GM18870 (cell line): ENCODE measurements around the gene WASHC4.
"Not testable (repeated sequence)": the region's sequence is repeated elsewhere in the genome, so short reads cannot be mapped to it uniquely, and the experiment has no call there.

Source experiments
- ATAC-seq: cut with Tn5 transposase; IDR thresholded peaks from one replicate; pipeline ENCODE4 v1.9.1; 2021; ENCODE audit warnings: moderate library complexity; ENCODE audit not compliant: unreplicated experiment

WASHC4 gene

GRCh38 chr12:105091476-105092206 is 15.9 kb upstream of the WASHC4 start:
- ATAC-seq = no peak

- no peak for ATAC-seq
Observed at GRCh38 chr12:105092336-105092735, 15.2 kb upstream of the WASHC4 start.

DNA sequence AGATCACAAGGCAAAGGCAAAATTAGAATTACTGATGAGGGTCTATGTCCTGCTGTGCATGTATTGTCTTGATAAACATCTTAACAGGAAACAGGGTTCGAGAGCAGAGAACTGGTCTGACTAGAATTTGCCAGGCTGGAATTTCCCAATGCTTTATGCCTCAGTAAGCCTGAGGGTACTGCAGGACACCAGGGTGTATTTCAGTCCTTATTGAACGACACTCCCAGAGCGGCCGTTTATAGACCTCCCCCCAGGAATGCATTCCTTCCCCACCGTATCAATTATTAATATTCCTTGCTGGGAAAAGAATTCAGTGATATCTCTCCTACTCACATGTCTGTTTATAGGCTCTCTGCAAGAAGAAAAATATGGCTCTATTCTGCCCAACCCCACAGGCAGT is 12.2 kb upstream of the WASHC4 start:
- ATAC-seq = not testable (repeated sequence)

DNA sequence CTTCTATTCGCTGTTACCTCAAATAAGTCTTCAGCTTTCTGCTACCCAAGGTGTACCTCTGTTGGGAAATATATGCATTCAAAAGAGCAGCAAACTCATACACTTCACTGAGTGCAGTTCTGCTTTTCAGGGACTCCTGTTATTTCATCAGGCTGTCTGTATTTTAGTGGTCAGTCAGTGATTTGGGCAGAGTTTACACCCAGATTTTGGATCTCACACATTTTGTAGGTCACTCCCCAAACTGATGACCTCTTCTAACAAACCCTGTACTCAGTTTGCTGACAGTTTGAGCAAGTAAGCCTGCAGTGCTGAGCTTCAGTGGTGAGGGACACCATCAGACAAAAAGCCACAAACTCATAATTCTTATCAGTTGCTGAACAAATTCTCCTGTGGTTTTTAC is 8.2 kb upstream of the WASHC4 start:
- ATAC-seq = no peak

DNA sequence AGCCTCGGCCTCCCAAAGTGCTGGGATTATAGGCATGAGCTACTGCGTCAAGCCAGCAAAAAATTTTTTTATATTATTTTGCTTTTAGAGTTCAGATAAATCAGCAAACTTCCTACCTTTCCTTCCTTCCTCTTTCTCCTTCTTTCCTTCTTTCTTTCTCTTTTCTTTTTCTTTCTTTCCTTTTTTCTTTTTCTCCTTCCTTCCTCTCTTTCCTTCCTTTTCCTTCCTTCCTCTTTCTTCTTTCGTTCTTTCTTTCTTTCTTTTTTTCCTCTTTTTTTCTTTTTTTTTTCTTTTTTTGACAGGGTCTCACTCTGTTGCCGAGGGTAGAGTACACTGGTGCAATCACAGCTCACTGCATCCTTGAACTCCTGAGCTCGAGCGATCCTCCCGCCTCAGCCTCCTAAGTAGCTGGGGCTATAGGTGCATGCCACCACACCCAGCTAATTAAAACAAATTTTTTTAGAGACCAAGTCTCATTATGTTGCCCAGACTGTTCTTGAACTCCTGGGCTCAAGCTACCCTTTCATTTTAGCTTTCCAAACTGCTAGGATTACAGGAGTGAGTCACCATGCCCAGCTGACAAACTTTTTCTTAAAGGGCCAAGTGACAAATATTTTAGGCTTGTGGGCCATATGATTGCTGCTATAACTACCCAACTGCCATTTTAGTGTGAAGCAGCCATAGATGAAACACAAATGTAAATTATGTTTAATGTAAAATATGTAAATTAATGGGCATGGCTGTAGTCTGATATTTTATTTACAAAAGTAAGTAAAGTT is 7.1 kb upstream of the WASHC4 start:
- ATAC-seq = no peak

DNA sequence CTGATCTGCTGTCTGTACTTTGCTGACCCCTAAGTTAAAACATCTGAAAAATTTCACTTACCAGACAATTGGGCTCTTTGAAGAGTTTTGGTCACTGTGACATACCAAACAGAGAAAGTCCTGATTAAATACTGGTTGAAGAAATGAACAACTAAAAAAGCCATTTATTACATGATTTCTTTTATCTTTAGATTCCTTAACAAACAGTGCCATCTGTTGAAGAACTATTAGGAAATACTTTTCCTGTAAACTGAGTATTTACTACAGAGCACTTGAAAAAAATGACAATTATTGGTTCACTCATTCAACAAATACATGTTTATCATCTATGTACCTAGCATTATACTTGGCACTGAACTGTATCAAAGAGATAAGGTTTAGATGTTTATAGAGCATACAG is 6.5 kb upstream of the WASHC4 start:
- ATAC-seq = no peak

- ATAC-seq = no peak
Observed at GRCh38 chr12:105102673-105103072, 4.9 kb upstream of the WASHC4 start.

DNA sequence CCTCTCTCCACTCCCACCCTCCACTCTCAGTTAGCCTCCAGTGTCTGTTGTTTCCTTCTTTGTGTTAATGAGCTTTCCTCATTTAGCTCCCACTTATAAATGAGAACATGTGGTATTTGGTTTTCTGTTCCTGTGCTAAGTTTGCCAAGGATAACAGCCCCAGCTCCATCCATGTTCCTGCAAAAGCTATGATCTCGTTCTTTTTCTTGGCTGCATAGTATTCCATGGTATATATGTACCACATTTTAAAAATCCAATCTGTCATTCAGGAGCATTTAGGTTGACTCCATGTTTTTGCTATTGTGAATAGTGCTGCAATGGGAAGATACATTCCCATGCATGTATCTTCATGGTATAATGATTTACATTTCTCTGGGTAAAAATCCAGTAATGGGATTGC is 2.8 kb upstream of the WASHC4 start:
- ATAC-seq = no peak

GRCh38 chr12:105106621-105107020 is 910 bp upstream of the WASHC4 start:
- no peak for ATAC-seq

DNA sequence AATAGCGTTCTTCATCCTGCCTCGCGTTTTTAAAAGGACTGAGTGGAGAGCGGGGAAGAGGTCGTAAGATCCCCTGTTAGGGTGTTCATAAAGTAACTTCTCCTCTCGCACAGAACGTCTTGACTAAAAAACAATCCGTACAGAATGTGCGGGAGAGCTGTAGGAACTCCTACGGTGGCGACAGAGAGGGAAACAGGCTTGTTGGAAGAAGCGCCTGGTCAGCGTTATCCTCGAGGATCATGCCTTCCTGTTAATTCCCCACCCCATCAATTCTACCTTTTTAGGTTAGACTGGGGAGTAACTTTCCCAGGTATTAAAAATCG is 399 bp upstream of the WASHC4 start:
- peak; percentile 19 for ATAC-seq

DNA sequence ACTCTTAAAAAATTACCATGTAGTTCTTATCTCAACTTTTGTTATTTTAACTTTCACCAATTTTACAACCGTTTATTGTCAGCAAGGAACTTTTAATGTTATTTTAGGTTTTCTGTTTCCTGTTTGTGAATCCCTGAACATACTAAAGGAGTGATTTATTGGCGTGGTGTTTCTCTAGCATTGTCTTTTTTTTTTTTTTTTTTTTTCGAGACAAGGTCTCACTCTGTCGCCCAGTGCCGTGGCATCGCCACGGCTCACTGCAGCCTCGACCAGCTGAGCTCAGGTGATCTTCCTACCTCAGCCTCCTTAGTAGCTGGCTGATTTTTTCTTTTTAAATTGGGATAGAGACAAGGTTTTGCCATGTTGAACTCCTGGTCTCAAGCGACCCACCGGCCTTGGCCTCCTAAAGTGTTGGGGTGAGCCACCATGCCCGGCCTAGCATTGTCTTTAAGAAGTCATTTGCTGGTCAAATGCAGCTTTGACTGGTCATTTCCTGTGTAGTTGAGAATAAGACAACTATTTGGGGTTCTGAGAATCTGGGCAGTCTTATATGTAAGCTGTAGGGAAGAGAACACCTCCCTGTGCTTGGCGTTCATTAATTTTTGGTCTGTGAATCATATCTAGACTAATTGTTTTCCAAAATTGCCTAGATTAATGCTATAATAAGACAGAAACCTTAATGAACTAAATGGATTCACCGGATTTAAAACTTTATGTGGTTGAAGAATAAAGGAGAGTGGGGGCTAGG is 2.1 kb downstream of the WASHC4 start:
- no peak for ATAC-seq

DNA sequence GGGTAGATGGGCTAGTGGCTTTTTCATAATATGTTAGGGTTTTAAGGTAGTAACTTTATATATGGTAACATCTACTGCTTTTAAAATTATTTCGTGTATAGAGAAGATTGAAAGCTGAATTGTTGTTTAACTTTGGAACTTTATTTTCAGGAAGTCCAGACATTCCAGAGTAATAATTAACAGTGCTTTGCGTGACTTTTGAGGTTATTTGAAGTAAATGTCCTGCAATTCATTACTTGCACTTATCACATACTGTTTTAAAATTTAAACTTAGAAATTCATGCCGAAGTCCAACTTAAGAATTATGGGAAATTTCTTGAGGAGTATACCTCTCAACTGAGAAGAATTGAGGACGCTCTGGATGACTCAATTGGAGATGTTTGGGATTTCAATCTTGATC is 3.3 kb downstream of the WASHC4 start:
- no peak for ATAC-seq

DNA sequence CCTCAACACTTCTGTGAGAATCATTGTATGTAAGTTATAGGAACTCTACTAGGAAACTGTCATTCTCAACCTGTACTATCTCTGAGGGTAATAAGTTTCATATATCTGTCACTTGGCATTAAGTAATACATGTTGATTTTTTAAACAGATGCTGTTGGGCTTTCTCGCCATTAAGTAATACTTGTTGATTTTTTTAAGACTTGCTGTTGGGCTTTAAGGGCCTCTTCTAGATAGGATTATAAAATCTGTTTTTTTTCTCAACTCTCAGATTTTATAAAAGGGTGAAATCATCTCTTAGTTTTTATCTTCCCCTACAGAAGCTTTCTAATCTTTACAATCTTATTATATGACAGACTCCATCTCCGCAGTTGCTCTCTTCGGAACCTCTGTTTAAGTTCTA is 5.6 kb downstream of the WASHC4 start:
- ATAC-seq = no peak

- ATAC-seq = no peak
Observed at GRCh38 chr12:105116969-105117368, 9.4 kb downstream of the WASHC4 start.

GRCh38 chr12:105120551-105120950 is 13.0 kb downstream of the WASHC4 start:
- ATAC-seq = no peak

GRCh38 chr12:105138248-105138647 is 30.7 kb downstream of the WASHC4 start:
- no peak for ATAC-seq

- no peak for ATAC-seq
Observed at GRCh38 chr12:105141320-105141922, 33.9 kb downstream of the WASHC4 start.

DNA sequence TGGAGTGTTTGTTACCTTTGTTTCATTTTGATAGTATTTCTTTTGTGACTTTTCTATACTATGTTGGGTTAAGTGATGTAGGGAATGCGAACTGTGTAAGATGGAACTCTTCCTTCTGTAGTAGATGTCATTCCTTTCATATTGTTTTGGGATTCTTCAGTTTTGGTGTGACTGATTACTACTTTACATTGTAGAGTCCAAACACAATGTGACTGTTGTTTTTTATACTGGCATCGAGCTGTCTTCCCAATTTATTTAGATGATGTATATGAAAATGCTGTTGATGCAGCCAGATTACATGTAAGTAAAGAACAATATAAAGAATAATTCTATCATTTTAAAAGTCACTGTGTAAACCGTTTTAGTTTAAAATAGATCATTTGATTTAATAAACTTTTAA is 34.7 kb downstream of the WASHC4 start:
- no peak for ATAC-seq

DNA sequence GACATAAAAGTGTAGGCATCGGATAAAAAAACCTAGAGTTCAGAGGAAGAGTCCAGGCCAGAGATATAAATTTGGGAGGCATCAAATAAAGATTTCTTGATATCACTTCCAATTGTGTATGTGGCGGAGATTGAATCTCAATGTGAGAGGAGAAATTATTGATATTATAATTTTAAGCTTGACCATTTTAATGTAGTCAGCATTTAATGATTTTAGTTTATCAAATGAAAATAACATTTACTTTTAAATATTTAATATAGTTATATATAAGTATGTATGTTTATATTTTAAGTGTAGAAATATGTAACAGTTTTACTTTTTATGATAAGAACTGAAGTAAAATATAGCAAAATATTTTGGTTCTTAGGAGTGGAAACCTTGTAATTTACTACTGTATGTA is 48.7 kb downstream of the WASHC4 start:
- ATAC-seq = no peak

GRCh38 chr12:105157606-105158005 is 50.1 kb downstream of the WASHC4 start:
- no peak for ATAC-seq

- no peak for ATAC-seq
Observed at GRCh38 chr12:105158876-105159275, 51.3 kb downstream of the WASHC4 start.

GRCh38 chr12:105162174-105162573 is 54.6 kb downstream of the WASHC4 start:
- ATAC-seq = no peak
